ENCODE measurements around the gene AIFM1.
"Not testable (repeated sequence)": the region's sequence is repeated elsewhere in the genome, so short reads cannot be mapped to it uniquely, and the experiment has no call there.

The AIFM1 gene

DNA sequence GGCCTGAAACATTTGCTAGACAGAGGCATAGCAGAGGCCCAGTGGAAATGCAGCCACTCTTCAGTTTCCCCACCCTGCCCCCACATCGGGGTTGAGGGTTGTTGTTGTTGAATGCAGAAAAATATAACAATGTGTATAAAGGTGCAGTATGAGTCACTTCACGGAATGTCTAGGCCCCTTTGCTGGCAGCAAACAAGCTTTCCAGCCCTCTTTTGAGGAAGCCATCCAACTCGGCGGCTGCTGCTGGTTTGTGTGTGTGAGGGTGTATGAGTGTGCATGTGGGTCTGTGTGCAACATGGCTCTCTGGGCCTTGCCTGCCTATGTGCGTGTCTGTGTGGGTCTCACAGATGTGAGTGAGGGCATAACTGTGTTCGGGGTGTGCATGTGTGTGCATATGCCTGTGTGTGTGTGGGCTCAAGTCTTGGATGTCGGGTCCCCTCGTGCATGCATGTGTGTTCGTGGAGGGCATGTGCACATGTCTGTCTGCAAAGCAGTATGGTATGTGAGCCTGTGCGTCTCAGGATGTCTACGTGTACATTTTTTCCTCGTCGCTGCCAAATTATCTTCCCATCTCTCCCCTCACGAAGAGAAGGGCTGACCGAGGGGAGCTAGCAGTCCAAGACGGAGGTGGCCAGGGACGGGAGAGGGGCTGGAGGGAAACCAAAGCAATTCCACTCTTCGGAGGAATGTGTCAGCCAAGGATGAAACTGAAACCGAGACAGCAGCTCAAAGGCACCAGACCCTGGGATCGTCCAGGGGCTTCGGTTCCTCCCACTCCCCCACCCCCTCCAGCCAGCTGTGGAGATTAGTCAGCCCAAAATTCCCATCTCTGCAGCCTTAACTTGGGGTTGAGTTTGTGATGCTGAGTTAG is 47.0 kb downstream of the AIFM1 start:
- peak; percentile 67 for DNase-seq

- no peak for DNase-seq
Measured at GRCh38 chrX:130117166-130117565, 48.5 kb downstream of the AIFM1 start.

DNA sequence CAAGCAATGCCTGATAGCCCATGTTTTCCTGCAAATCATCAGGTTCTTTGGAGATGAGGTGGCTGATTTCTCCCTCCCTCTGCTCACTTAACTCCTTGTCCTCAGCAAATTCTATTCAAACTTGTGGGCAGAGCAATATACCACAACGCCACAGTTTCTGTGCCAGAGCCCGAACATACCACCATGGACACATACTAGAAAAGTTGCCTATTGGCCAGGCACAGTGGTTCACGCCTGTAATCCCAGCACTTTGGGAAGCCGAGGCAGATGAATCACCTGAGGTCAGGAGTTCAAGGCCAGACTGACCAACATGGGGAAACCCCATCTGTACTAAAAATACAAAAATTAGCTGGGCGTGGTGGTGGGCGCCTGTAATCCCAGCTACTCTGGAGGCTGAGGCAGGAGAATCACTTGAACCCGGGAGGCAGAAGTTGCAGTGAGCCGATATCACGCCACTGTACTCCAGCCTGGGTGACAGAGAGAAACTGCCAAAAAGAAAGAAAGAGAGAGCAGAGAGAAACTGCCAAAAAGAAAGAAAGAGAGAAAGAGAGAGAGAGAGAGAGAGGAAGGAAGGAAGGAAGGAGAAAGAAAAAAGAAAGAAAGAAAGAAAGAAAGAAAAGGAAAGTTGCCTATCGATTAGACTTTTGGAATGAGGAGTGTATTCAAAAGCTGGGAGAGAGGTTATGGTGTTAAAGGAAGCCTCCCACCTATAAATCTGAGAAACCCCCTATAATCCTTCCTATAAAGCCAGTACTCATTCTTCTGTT is 50.3 kb downstream of the AIFM1 start:
- DNase-seq, result not testable (repeated sequence)

DNA sequence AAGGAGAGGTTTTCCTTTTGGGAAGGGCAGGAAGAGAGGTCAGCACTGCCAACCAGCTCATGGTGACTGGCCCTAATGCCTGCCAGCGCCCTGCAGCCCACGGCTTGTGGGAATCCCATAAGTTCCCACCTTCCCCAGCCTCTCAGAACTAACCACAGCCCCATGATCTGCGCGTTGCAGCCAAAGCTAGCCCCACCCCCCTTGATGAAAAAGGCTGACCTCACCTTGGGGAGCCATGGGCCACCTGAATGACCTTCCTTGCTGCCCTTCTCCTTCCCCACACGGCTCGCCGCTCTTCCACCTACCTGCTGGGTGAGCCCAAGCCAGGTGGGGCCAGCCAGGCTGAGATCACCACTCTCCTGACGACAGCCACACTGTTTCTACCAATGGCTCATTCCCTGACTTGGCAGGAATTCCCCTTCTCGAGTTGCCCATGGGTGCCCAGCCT is 51.5 kb downstream of the AIFM1 start:
- DNase-seq, result peak; percentile 36

- DNase-seq, result no peak
Measured at GRCh38 chrX:130111220-130112154, 54.2 kb downstream of the AIFM1 start.

DNA sequence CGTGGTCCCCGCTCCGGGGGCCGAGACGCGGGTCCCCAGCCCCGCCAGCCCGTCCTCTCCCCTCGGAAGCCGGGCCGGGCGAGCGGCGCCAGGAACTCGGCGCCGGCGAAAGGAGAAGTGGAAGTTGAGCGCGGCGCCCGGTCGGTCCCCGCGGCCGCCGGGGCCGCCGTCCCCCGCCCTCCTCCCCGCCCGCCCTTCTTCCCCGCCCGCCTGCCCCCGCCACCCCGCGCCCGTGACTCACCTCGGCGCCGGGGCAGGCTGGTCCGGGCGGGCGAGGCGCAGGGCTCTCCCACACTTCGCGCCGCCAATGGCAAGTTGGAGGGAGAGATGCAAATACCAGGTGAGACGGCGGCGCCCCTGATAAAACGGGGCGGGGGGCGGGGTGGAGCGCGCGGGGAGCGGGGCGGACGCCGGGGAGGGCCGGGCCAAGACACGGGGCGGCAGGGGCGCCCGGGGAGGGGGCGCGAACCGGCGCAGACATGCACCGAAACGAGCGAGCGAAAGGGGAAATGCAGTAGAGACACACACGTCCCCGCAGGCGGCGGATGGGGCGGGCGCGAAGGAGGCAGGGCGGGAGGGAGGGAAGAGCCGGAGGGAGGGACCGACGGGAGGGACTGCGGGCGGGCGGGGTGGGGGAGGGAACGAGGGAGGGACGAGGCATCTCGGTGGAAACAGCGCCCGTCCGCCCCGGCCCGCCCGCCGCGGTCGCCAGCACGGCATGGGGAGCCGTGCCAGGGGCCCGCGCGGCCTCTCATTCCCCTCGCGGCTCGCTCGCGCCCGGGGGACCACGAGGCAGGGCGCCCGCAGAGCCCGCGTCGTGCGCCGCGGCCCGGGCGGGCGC is 55.0 kb downstream of the AIFM1 start, which contains the start of gene ELF4:
ELF4 (minus strand) TSS at position 119 of the 841 bp plus-strand sequence. CDS start 29,167 bp downstream, outside the sequence.
- DNase-seq, result peak; percentile 71

GRCh38 chrX:130109429-130110378 is 55.9 kb downstream of the AIFM1 start:
- peak; percentile 14 for DNase-seq

GRCh38 chrX:130108647-130109428 is 56.8 kb downstream of the AIFM1 start:
- peak; percentile 76 for DNase-seq

DNA sequence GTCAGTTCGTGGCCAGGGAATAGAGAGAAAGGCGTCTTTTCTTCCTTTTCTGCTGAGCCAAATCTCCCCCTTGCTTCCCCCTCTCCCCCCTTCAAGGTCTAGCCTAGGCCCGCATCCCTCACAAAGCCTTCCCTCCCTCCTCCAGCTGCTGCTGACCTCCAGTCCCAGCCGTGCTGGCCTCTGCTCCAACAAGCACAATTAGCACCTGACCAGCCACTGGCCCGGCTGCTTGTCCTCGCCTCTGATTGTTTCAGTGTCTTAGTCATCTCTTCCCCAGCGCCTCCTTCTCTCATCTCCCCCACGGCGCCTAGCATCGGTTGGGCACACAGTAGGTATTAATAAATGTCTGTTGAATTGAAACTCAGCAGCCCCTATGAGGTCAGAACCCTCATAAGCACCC is 59.6 kb downstream of the AIFM1 start:
- no peak for DNase-seq

- DNase-seq, result no peak
Measured at GRCh38 chrX:130105244-130105643, 60.4 kb downstream of the AIFM1 start.

GRCh38 chrX:130103605-130104004 is 62.0 kb downstream of the AIFM1 start:
- DNase-seq, result no peak

GRCh38 chrX:130100180-130100579 is 65.5 kb downstream of the AIFM1 start:
- DNase-seq, result no peak

- DNase-seq, result no peak
Measured at GRCh38 chrX:130098210-130098552, 67.5 kb downstream of the AIFM1 start.

GRCh38 chrX:130097507-130098209 is 68.0 kb downstream of the AIFM1 start:
- DNase-seq, result no peak

GRCh38 chrX:130095249-130096030 is 70.2 kb downstream of the AIFM1 start:
- DNase-seq, result no peak

- no peak for DNase-seq
Measured at GRCh38 chrX:130094696-130095095, 70.9 kb downstream of the AIFM1 start.

GRCh38 chrX:130093271-130093670 is 72.4 kb downstream of the AIFM1 start:
- no peak for DNase-seq

- DNase-seq, result peak; percentile 48
Measured at GRCh38 chrX:130091980-130092522, 73.6 kb downstream of the AIFM1 start.

Measured in suppressor macrophage treated with lipopolysaccharide for 4 hours (primary cell).